T-helper 1 cell treated with Interleukin-12 subunit alpha and Interleukin-12 subunit beta and Interleukin-4 antibody, amounts not matched to agents 30 ng/mL and 1 ng/mL, for 36 hours (primary cell): ENCODE results near the gene WHRN. TPM values are rescaled to one million over a fixed set of nuclear protein-coding genes. Genes with fewer than 3 reads are reported as not detected.

Source experiments
- intact Hi-C: fragments of 100-400 bp; cut with micrococcal nuclease; formaldehyde crosslinking; loops from one replicate; pipeline ENCODE4 v1.15.1; 2024
- total RNA-seq: library from RNA; stranded (reverse); gene quantifications from 2 replicates; pipeline ENCODE4 v1.2.3, GENCODE V29; 2022

WHRN gene
- total RNA-seq, 1 donor from 2014 or later, result 1.6 TPM

- intact Hi-C loops, result loop anchor here (1.0 to 5.0 kb wide), 9 partner anchors 82 to 1187 kb away; partner anchors contain the start of gene ATP6V1G1
Measured at GRCh38 chr9:114405294-114406034, 99.8 kb downstream of the WHRN start.

GRCh38 chr9:114404531-114404930, 100.7 kb downstream of the WHRN start:
- intact Hi-C loops, result no loop called here

DNA sequence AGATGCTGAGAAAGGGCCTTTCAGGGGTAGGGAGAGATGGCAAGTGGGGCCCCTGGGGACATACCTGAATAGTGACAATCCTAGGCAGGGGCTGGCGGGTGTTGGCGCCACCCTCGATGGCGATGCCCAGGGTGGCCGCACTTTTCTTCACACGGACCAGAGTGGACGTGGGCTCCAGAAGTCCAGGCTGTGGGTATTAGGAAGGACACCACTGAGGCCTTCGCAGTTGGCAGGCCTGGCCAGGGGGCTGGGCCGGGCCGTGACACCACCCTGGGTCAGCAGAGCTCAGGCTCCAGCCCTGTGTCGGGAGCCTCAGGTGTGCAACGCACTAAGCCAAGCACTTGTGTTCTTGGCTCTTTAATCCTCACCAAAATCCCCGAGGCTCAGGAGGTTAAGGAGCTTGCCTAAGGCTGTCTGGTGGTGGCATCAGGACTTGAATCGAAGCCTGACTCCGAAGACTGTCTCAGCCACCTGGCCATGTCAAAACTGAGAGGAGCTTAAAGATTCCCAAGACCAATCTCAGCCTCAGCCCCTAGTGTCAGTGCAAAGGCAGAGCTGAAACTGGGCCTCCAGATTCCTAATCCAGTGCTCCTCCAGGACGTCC, 102.0 kb downstream of the WHRN start:
- intact Hi-C loops, result no loop called here

GRCh38 chr9:114401344-114401743, 103.9 kb downstream of the WHRN start:
- intact Hi-C loops, result no loop called here

GRCh38 chr9:114400772-114401171, 104.5 kb downstream of the WHRN start:
- intact Hi-C loops, result no loop called here

GRCh38 chr9:114400219-114400618, 105.1 kb downstream of the WHRN start:
- intact Hi-C loops, result no loop called here

GRCh38 chr9:114399381-114399780, 105.9 kb downstream of the WHRN start:
- intact Hi-C loops, result loop anchor here (2.0 to 10.0 kb wide), 4 partner anchors 61 to 589 kb away; partner anchors contain the start of gene COL27A1

- intact Hi-C loops, result loop anchor here (1.0 to 10.0 kb wide), 12 partner anchors 10 to 591 kb away; partner anchors contain the start of genes ATP6V1G1, COL27A1 and WHRN
Measured at GRCh38 chr9:114397848-114398605, 107.2 kb downstream of the WHRN start.

GRCh38 chr9:114397219-114397847, 107.9 kb downstream of the WHRN start:
- intact Hi-C loops, result loop anchor here (1.0 to 10.0 kb wide), 3 partner anchors 48 to 340 kb away; partner anchors contain the start of gene COL27A1

DNA sequence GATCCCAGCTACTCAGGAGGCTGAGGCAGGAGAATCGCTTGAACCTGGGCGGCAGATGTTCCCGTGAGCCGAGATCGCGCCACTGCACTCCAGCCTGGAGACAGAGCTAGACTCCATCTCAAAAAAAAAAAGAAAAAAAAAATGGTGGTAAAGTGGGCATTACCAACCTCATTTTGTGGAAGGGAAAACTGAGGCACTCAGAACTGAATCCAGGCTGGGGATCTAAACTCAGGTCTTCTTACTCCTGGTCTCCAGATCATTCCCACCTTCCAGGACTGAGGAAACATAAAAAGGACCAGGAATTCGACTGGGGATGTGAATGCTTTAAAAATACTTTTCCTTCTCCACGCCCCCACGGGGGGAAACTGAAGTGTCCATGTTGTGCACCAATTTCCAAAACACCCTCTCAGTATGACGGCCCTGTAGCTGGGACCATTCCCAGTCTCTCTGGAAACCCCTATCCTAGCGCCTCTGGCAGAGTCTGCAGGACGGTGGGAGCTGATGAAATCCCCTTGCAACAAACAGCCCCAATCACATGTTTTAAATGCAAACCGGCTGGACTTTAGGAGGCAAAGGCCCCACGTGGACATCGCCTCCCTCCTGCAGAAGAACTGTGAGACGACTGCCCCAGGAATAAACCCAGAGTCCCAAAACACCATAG, 108.6 kb downstream of the WHRN start:
- intact Hi-C loops, result loop anchor here (1.0 to 10.0 kb wide), 3 partner anchors 47 to 341 kb away; partner anchors contain the start of gene COL27A1

- intact Hi-C loops, result loop anchor here (5.0 to 10.0 kb wide), 2 partner anchors 241 to 342 kb away; partner anchors contain the start of gene COL27A1
Measured at GRCh38 chr9:114395768-114396167, 109.5 kb downstream of the WHRN start.

DNA sequence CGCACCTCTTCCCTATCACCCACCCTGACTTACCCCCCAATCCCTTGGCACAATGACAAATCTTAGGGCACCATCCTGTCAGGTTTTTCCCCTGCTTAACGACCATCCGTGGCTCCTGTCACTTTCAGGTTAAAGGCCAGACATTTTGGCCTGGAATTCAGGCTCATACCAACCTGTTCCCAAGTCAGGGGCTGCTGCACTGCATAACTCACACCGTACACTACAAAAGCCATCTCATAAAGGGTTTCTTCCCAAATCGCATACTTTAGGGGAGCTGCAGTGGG, 110.0 kb downstream of the WHRN start:
- intact Hi-C loops, result loop anchor here (5.0 to 10.0 kb wide), 2 partner anchors 240 to 342 kb away; partner anchors contain the start of gene COL27A1

DNA sequence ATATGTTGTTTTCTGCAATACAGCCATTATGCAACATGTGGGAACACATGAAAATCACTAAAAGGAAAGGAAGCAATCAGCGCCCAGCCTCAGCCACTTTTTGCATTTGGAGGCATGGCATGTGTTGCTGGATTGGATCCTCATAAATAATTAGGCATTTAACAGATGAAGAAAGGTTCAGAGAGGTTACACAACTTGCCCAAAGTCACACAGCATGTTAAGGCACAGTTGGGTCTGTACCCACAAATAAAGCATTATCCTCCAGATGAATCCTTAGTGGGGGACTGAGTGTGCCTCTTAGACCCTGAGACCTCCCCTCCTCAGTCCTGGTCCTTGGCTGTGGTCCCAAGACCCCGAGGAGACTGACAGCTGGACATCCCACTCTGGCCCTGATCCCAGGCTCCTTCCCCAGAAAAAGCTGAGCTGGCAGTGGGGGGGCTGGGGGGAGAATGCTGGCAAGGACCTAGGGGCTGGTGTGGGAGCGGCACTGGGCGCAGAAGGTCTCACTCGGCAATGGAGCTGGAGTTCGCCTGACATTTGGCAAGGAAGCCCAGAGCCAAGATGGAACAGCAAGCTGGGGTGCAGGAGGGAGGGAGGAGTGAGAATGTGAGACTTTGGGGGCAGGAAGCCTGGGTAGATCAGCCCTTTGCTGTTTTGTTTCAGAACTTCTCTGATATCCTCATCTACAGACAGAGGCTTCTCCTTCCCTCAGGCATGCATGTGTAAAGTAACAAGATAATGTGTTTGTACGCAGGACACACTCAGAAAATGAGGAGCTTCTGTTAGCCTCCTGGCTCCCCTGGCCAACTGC, 110.5 kb downstream of the WHRN start:
- intact Hi-C loops, result loop anchor here (5.0 to 10.0 kb wide), 2 partner anchors 240 to 343 kb away; partner anchors contain the start of gene COL27A1

GRCh38 chr9:114392749-114393112, 112.5 kb downstream of the WHRN start:
- intact Hi-C loops, result loop anchor here (10.0 kb wide), 1 partner anchor 238 kb away; the partner anchor contains the start of gene COL27A1

DNA sequence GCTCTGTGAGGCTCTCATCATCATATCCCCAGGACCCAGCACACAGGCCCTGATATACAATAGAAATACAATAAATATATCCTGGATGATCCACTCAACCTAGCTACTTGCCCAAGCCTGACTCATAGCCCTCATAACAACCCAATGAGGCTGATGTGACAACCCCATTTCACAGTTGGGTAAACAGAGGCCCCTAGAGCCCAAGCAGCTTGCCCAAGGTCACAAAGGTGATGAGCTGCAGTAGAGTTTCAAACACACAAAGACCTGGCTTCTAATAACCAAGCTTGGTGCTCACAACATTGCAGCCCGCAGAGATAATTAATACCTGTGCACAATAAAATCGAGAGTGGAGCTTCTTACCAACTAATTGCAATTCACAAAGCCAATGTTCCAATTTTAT, 114.3 kb downstream of the WHRN start:
- intact Hi-C loops, result loop anchor here (10.0 kb wide), 1 partner anchor 236 kb away; the partner anchor contains the start of gene COL27A1

- intact Hi-C loops, result loop anchor here (5.0 to 10.0 kb wide), 8 partner anchors 223 to 1672 kb away; partner anchors contain the start of genes BSPRY, C9orf43, COL27A1 and FKBP15
Measured at GRCh38 chr9:114389612-114390368, 115.5 kb downstream of the WHRN start.

DNA sequence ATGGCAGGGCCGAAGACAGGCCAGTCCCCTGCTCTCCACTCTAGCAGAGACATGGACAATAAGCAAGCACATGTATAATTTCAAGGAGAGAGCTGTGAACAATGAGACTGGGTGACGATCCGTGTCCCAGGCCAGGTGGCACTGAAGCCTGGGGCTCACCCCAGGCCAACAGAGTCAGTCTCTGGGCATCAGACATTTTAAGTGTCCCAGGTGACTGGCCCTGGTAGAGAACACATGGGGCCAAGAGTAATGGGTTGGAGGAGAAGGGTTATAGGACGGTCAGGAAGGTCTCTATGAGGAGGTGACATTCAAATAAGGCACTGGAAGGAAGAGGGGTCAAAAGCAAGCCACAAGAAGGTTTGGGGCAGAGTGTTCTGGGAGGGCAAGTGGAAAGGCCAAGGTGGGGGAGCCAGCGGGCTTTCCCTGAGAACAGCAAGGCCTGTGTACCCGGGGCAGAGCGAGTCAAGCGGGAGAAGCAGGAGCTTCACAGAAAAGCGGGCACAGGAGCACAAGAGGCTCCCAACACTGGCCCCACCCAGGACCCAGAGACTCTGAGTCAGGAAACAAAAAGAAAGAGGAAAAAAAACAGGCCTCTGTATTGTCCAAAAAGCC, 116.4 kb downstream of the WHRN start:
- intact Hi-C loops, result loop anchor here (1.0 to 10.0 kb wide), 8 partner anchors 9 to 1672 kb away; partner anchors contain the start of genes BSPRY, C9orf43, FKBP15 and INIP

DNA sequence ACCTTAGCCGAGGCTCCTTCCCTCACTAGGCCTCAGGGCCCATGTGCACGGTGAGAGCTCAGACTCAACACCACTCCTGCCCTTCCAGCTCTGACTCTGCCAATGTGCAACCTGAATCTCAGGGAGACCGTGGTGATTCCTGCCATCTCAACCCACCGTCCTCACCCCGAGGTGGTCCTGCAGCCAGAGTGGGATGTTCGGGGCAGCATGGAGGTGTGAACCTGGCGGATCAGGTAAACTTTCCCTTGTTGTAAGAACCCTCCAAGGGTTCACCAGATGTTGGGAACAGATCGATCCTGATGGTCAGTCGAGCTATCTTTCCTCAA, 117.0 kb downstream of the WHRN start:
- intact Hi-C loops, result loop anchor here (1.0 to 10.0 kb wide), 8 partner anchors 10 to 1671 kb away; partner anchors contain the start of genes BSPRY, C9orf43, FKBP15 and INIP
